GM23248 (cell line): ENCODE measurements around the gene AHI1. TPM values are rescaled to one million over a fixed set of nuclear protein-coding genes. Genes with fewer than 3 reads are reported as not detected.

Experiments used
- DNase-seq: peaks from one replicate; pipeline ENCODE4 v3.0.0-alpha.2; 2015
- H2AFZ ChIP-seq: fragments of 200-600 bp; sonication (generic); 2 replicates; pipeline ENCODE4 v1.6.1; 2016; ENCODE audit warnings: antibody characterized with exemption
- H3F3A ChIP-seq: fragments of 200-600 bp; sonication (generic); 2 replicates; pipeline ENCODE4 v1.6.1; 2016; ENCODE audit warnings: mild to moderate bottlenecking, antibody characterized with exemption, mixed run types; ENCODE audit not compliant: insufficient read depth
- H3K27ac ChIP-seq: fragments of 200-600 bp; sonication (generic); 2 replicates; pipeline ENCODE4 v1.5.1; 2016; ENCODE audit warnings: mild to moderate bottlenecking
- H3K27me3 ChIP-seq: fragments of 200-600 bp; sonication (generic); replicated peaks from 2 replicates; pipeline ENCODE4 v1.6.1; 2016; ENCODE audit warnings: mild to moderate bottlenecking; ENCODE audit not compliant: insufficient read depth
- H3K36me3 ChIP-seq: fragments of 200-600 bp; sonication (generic); 2 replicates; pipeline ENCODE4 v1.6.1; 2016; ENCODE audit warnings: low read depth, mild to moderate bottlenecking
- H3K4me1 ChIP-seq: fragments of 200-600 bp; sonication (generic); 2 replicates; pipeline ENCODE4 v1.6.1; 2016; ENCODE audit warnings: mild to moderate bottlenecking; ENCODE audit not compliant: insufficient read depth
- H3K4me2 ChIP-seq: fragments of 200-600 bp; sonication (generic); one replicate; pipeline ENCODE4 v1.6.1; 2016; ENCODE audit warnings: mild to moderate bottlenecking; ENCODE audit not compliant: unreplicated experiment
- H3K4me3 ChIP-seq: fragments of 200-600 bp; sonication (generic); 2 replicates; pipeline ENCODE4 v1.5.1; 2016; ENCODE audit warnings: mild to moderate bottlenecking
- H3K79me2 ChIP-seq: fragments of 200-600 bp; sonication (generic); 2 replicates; pipeline ENCODE4 v1.6.1; 2016; ENCODE audit warnings: mild to moderate bottlenecking; ENCODE audit not compliant: insufficient read depth
- H3K9ac ChIP-seq: fragments of 200-600 bp; sonication (generic); 2 replicates; pipeline ENCODE4 v1.6.1; 2016; ENCODE audit warnings: mild to moderate bottlenecking
- H3K9me2 ChIP-seq: fragments of 200-600 bp; sonication (generic); 2 replicates; pipeline ENCODE4 v1.6.1; 2016; ENCODE audit warnings: mixed run types, mild to moderate bottlenecking, moderate library complexity; ENCODE audit not compliant: insufficient read depth
- H3K9me3 ChIP-seq: fragments of 200-600 bp; sonication (generic); one replicate; pipeline ENCODE4 v1.6.1; 2017; ENCODE audit warnings: low read depth
- H4K20me1 ChIP-seq: fragments of 200-600 bp; sonication (generic); 2 replicates; pipeline ENCODE4 v1.6.0; 2016; ENCODE audit not compliant: insufficient read depth
- EZH2 ChIP-seq: fragments of 200-600 bp; sonication (generic); IDR thresholded peaks from 2 replicates; pipeline ENCODE4 v1.6.1; 2018; ENCODE audit warnings: antibody characterized with exemption, mild to moderate bottlenecking; ENCODE audit not compliant: insufficient read depth, poor library complexity, severe bottlenecking
- EZH2phosphoT487 ChIP-seq: fragments of 200-600 bp; sonication (generic); IDR thresholded peaks from 2 replicates; pipeline ENCODE4 v1.6.1; 2018; ENCODE audit warnings: antibody characterized with exemption, moderate library complexity, mild to moderate bottlenecking, low read depth; ENCODE audit not compliant: insufficient read depth
- WGBS, 2 experiments: methylation state at CpG; one replicate each; pipeline ENCODE4 v1.1.6; 2015 to 2017; ENCODE audit warnings: low lambda C conversion rate in 2 of 2, low coverage in 1 of 2; ENCODE audit errors: missing lambda C conversion rate in 2 of 2; 5-methylcytosine and 5-hydroxymethylcytosine counted together
- in situ Hi-C: fragments of 300-500 bp; cut with MboI; formaldehyde crosslinking; loops from 2 replicates; pipeline ENCODE4 v1.15.0; 2020
- polyA plus RNA-seq: library from polyadenylated mRNA; unstranded; fragments of >200 nt; fragmentation: Nextera tagmentation; extraction: Ambion mirVana; gene quantifications from 2 replicates; pipeline ENCODE4 v1.2.1, GENCODE V29; 2016
- total RNA-seq: library from RNA; depleted of rRNA; stranded (reverse); fragments of >200 nt; shearing (Covaris generic); gene quantifications from 2 replicates; pipeline ENCODE4 v1.2.3, GENCODE V29; 2014

Gene AHI1
- total and polyA plus RNA-seq, 2 experiments from 2014 or later, result 11.1 to 25.9 TPM

DNA sequence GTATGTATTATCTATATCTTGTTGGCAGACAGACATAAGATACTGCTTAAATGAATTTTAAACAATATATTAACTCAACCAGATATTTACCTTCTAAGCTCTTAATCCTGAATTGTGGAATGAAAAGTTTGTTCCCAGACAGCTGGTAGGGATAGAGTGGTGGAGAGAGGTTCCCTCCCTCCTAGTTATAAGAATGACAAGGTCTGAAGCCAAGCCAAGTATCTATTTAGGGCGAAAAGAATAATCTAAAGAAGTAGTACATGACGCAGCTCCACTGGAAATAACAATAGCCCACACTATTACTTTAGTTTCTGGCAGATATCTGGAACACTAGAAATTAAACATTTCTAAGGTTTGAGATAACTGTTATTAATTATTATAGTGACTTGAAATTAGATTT lies 104.3 kb downstream of the AHI1 start:
- no peak overlapping the region for H3K9ac ChIP-seq
- H2AFZ ChIP-seq, result no peak overlapping the region
- no peaks in the 10 kb centered on the region for H3K4me1 ChIP-seq
- no peaks in the 10 kb centered on the region for H3K9me3 ChIP-seq
- H3K9me2 ChIP-seq, result no peaks in the 10 kb centered on the region
- H3K27me3 ChIP-seq, result no peaks in the 10 kb centered on the region
- no peaks in the 10 kb centered on the region for H4K20me1 ChIP-seq
- no peak overlapping the region for H3K4me3 ChIP-seq
- WGBS, 2 experiments, result 98 to 99% methylated on average over 2 of the region's 2 CpGs
- H3F3A ChIP-seq, result no peaks in the 10 kb centered on the region
- H3K27ac ChIP-seq, result no peak overlapping the region
- no peak for TF ChIP-seq EZH2
- TF ChIP-seq EZH2phosphoT487, result no peak
- peaks cover 15% of the 10 kb centered on the region; the same call in 1 of the 2 replicates for H3K36me3 ChIP-seq
- no peak for DNase-seq
- H3K79me2 ChIP-seq, result no peaks in the 10 kb centered on the region
- in situ Hi-C loops, result no loop called here
- no peak overlapping the region for H3K4me2 ChIP-seq

DNA sequence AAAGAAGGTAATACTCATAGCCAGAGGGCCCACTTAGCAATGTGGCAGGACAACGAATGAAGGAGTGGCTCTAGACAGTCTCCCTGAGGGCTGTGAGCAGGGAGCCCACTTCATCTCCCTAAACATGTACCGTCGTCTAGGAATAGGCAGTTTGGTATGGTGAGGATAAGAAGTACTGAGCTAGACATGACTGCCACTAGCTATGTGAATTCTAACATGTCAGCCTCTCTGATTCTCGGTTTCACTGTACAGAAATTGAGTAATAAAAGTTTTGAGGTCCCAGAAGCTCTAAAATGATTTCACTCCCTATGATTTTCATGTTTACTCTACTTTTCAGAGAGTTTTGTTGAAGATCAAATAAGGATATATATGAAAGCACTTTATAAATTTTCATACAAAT lies 107.1 kb downstream of the AHI1 start:
- no peak overlapping the region for H3K27ac ChIP-seq
- H4K20me1 ChIP-seq, result no peaks in the 10 kb centered on the region
- H3K9me2 ChIP-seq, result no peaks in the 10 kb centered on the region
- H3K4me2 ChIP-seq, result no peak overlapping the region
- no peaks in the 10 kb centered on the region for H3F3A ChIP-seq
- WGBS, 2 experiments, result 97 to 98% methylated on average over 4 of the region's 4 CpGs
- in situ Hi-C loops, result no loop called here
- H2AFZ ChIP-seq, result no peak overlapping the region
- H3K4me1 ChIP-seq, result no peaks in the 10 kb centered on the region
- no peak overlapping the region for H3K9ac ChIP-seq
- TF ChIP-seq EZH2, result no peak
- no peak for TF ChIP-seq EZH2phosphoT487
- H3K27me3 ChIP-seq, result no peaks in the 10 kb centered on the region
- peaks cover 15% of the 10 kb centered on the region; the same call in 1 of the 2 replicates for H3K36me3 ChIP-seq
- no peak overlapping the region for H3K4me3 ChIP-seq
- no peaks in the 10 kb centered on the region for H3K79me2 ChIP-seq
- no peaks in the 10 kb centered on the region for H3K9me3 ChIP-seq
- DNase-seq, result no peak

DNA sequence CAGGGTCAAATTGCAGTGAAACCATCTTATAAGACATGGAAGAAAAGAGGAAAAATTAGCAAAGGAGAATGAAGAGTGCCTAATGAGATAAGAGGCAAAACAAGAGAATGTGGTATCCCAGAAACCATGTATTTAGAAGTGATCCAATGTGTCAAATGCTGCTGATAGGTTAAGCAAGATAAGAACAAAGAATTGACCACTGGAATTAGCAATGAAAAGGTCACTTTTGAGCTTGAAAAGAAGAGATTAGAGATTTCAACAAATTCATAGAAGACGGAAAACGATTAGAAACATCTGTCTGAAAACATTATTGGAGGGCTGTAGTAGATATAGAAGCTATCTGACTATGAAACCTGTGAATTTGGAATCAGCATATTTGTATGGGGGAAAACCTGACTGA lies 112.2 kb downstream of the AHI1 start:
- H3F3A ChIP-seq, result no peaks in the 10 kb centered on the region
- in situ Hi-C loops, result no loop called here
- DNase-seq, result no peak
- TF ChIP-seq EZH2phosphoT487, result no peak
- TF ChIP-seq EZH2, result no peak
- H2AFZ ChIP-seq, result no peak overlapping the region
- no peaks in the 10 kb centered on the region for H3K27me3 ChIP-seq
- H3K9me2 ChIP-seq, result no peaks in the 10 kb centered on the region
- H3K79me2 ChIP-seq, result no peaks in the 10 kb centered on the region
- H4K20me1 ChIP-seq, result no peaks in the 10 kb centered on the region
- H3K4me1 ChIP-seq, result no peaks in the 10 kb centered on the region
- H3K36me3 ChIP-seq, result no peaks in the 10 kb centered on the region; the same call in 1 of the 2 replicates
- H3K9me3 ChIP-seq, result no peaks in the 10 kb centered on the region
- H3K4me2 ChIP-seq, result no peak overlapping the region
- no peak overlapping the region for H3K27ac ChIP-seq
- no peak overlapping the region for H3K9ac ChIP-seq
- no peak overlapping the region for H3K4me3 ChIP-seq
- 98 to 99% methylated on average over 2 of the region's 2 CpGs for WGBS, 2 experiments

DNA sequence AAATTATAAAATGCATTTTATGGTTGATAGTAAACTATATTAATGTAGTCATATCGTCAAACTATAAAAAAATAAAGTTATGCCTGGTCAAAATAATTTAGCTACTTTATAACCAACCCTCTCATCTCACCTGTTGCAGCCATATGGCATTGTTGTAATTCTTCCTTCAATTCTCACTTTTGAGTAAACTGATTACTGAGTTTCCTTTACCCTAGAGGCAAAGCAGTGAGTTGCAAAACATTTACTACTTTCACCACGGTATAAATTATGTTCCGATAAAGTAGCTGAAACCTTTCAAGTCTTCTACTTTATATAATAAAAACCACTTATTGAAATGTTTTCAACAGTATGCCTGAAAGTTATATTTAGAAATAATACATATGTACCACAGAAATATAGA lies 113.8 kb downstream of the AHI1 start:
- H2AFZ ChIP-seq, result no peak overlapping the region
- H3K79me2 ChIP-seq, result no peaks in the 10 kb centered on the region
- no peaks in the 10 kb centered on the region for H3K9me3 ChIP-seq
- no peak overlapping the region for H3K9ac ChIP-seq
- no peak overlapping the region for H3K4me3 ChIP-seq
- H3K27me3 ChIP-seq, result no peaks in the 10 kb centered on the region
- WGBS, 2 experiments, result 95 to 97% methylated on average over 3 of the region's 3 CpGs
- H3F3A ChIP-seq, result no peaks in the 10 kb centered on the region
- H3K36me3 ChIP-seq, result no peaks in the 10 kb centered on the region; the same call in 1 of the 2 replicates
- TF ChIP-seq EZH2phosphoT487, result no peak
- TF ChIP-seq EZH2, result no peak
- H4K20me1 ChIP-seq, result no peaks in the 10 kb centered on the region
- no peak overlapping the region for H3K4me2 ChIP-seq
- no peak overlapping the region for H3K27ac ChIP-seq
- no peak for DNase-seq
- H3K4me1 ChIP-seq, result no peaks in the 10 kb centered on the region
- in situ Hi-C loops, result no loop called here
- H3K9me2 ChIP-seq, result no peaks in the 10 kb centered on the region

DNA sequence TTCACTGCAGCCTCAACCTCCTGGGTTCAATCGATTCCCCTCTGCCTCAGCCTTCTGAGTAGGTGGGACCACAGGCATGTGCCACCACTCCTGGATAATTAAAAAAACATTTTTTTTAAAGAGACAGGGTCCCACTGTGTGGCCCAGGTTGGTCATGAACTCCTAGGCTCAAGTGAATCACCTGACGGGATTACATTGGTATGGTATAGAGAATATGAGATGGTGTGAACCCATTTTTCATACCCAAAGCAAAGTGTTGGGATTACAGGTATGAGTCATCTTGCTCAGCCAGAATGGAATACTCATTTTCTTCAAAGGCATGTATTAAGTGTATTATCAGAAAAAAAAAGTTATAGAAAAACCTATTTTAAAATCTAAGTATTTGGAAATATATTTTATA lies 114.2 kb downstream of the AHI1 start:
- H3K4me2 ChIP-seq, result no peak overlapping the region
- in situ Hi-C loops, result no loop called here
- no peaks in the 10 kb centered on the region for H3K9me3 ChIP-seq
- no peaks in the 10 kb centered on the region for H3K79me2 ChIP-seq
- WGBS, 2 experiments, result 60 to 81% methylated on average over 2 of the region's 2 CpGs
- TF ChIP-seq EZH2phosphoT487, result no peak
- no peak for TF ChIP-seq EZH2
- H3K27ac ChIP-seq, result no peak overlapping the region
- H3K4me1 ChIP-seq, result no peaks in the 10 kb centered on the region
- no peak overlapping the region for H3K4me3 ChIP-seq
- no peaks in the 10 kb centered on the region for H3F3A ChIP-seq
- no peaks in the 10 kb centered on the region for H3K27me3 ChIP-seq
- no peak overlapping the region for H2AFZ ChIP-seq
- peak; percentile 8 for DNase-seq
- H3K36me3 ChIP-seq, result no peaks in the 10 kb centered on the region; the same call in 1 of the 2 replicates
- H3K9me2 ChIP-seq, result no peaks in the 10 kb centered on the region
- H4K20me1 ChIP-seq, result no peaks in the 10 kb centered on the region
- no peak overlapping the region for H3K9ac ChIP-seq
